Stimulated activated CD8-positive, alpha-beta memory T cell treated with anti-CD3 and anti-CD28 coated beads, Interleukin-7, amount 100 ng/mL, for 24 hours (primary cell): ENCODE measurements around the gene C1QTNF12.

Experiments
- DNase-seq: peaks from one replicate; pipeline ENCODE4 v3.0.0-alpha.2; 2020; ENCODE audit warnings: low read depth

Gene C1QTNF12

DNA sequence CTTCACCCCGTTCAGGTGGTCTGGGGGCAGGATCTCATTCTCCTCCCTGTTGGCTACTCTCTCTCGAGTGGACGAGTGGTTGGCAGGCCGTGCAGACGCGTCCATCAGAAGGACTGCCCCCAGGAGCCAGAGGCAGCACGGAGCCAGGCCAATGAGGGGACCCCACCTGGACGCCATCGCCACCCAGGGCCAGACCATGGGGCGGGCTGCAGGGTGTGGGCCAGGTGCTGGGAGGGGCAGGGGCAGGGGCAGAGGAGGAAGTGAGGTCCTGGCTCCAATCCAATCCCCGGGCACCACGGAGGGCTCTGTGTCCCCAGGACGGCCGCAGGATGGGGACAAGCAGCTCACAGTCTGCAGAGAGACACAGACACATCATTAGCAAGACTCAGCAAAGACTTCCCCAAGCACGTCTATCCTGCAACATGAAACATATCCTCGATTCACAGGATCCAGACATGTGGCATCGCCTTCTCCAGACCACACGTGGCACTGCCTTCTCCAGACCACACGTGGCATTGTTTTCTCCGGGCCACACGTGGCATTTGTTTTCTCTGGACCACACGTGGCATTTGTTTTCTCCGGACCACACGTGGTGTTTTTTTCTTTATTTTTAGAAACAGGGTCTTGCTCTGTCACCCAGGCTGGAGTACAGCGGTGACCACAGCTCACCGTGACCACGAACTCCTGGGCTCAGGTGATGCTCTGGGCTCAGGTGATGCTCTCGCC, 17.8 kb downstream of the C1QTNF12 start:
- no peak for DNase-seq

DNA sequence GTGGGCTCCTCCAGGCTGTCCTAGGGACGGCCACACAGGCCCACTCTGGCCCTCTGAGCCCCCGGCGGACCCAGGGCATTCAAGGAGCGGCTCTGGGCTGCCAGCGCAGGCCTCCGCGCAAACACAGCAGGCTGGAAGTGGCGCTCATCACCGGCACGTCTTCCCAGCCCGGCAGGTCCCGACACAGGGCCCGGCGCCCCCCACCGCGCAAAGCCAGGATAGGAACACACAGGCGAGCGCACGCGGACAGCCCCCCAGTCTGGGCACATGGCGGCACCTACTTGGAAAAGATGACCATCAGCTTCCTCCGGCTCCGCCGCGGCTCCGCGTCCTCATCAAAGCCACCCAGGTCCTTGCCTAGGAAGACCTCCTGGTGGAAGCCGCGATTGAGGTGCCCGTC, 18.3 kb downstream of the C1QTNF12 start:
- no peak for DNase-seq

DNA sequence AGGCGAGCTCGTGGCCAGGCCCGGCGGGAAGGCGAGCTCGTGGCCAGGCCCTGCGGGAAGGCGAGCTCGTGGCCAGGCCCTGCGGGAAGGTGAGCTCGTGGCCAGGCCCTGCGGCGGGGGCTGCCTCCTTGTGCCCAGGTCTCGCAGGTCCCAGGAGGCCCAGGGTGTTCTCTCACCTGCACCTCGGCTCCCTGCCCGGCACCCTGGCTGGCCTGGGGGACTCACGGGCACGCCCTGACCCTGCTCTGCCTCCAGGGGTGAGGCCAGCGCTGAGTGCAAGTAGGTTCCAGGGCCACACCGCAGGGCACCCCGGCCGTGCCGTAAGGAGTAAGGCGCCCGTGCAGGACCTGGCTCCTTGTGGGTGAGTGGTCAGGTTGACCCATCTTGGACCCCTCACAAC, 19.1 kb downstream of the C1QTNF12 start:
- DNase-seq: no peak

DNA sequence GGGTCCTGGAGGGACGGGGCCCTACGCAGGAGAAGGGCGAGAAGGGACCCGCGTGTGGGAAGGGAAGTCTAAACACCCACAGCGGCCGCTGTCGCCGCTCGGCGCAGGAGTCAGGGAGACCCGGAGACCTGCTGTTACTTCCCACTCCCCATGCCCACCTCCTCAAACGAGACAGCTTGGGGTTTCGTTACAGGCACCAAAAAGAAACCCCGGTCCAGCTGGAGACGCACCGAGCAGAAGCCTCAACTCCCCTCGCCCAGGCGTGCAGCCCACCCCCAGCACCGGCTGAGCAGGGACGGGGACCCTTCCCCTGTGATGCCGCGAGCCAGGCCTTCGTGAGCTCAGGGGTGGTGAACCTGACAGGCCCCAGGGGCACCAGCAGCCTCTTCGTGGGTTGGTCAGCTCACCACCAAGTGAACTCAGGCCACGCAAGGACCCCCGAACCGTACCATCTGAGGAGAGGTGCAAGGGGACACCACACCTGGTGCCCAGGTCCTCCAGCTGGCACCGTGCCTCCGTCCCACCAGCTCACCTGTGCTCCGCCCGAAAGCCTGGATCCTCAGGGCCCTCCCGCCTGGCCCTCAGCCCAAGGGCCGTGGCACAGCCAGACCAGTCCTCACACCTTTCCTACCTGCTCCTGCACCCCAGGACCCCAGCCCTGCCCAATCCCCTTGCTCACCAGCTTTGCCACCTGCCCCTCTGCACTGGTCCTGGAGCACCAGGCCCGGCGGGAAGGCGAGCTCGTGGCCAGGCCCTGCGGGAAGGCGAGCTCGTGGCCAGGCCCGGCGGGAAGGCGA, 19.8 kb downstream of the C1QTNF12 start:
- DNase-seq: no peak

DNA sequence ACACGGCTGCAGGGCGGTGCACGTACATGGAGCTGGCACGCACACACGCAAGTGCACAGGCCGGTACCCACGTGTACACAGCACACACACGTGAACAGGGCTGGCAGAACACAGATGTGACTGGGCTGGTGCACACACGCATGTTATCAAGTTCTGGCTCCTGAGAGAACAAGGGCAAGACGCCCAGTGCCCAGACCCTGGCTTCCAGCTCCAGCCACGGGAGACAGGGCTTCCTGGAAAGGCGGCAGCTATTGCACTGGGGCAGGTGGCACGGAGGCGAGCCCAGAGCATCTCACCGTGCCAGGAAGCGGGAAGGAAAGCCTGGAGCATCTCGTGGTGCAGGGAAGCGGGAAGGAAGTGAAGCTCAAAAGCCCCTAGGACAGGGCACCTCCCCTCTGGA, 20.6 kb downstream of the C1QTNF12 start:
- DNase-seq: no peak

DNA sequence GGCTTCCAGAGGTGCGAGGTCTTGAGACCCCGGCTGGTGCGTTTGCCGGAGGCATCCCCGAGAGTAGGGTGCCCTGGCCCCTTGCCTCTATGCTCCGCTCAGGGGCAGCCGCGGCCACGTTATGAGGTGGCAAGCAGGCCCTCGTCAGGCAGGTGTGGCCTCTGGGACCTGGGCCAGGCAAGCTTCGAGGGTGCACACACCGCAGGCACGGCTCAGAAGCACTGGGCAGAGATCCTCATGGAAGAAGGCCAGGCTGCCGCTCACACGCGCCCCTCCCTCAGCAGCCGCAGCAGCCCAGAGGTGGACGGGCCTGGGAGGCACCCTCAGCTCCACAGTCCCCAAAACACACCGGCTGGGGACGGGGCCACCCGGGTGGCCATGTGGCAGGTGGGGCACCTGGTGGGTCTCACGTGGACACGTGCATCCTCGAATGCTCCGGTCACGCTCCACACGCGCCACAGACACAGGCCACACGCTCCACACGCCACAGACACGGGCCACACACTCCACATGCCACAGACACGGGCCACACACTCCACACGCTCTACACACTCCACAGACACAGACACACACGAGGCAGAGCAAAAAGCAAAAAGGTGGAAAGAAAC, 21.2 kb downstream of the C1QTNF12 start:
- DNase-seq: no peak

DNA sequence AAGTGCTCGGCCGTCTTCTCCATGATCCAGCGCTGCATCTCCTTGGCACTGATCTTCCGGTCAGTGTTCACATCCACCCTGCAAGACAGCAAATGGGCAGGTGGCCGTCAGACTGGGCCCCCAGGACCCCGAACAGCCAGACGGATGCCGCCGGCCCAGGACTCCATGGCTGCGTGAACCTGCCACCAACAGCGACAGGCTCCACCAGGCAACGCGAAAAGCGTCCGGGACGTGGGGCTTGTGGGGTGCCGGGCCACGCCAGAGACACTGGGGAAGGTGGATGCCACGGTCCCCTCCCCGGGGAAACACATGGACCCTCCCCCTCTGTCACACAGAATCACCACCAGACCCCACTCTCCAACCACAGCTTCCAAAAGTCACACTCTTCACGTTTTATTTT, 22.6 kb downstream of the C1QTNF12 start:
- DNase-seq: no peak

DNA sequence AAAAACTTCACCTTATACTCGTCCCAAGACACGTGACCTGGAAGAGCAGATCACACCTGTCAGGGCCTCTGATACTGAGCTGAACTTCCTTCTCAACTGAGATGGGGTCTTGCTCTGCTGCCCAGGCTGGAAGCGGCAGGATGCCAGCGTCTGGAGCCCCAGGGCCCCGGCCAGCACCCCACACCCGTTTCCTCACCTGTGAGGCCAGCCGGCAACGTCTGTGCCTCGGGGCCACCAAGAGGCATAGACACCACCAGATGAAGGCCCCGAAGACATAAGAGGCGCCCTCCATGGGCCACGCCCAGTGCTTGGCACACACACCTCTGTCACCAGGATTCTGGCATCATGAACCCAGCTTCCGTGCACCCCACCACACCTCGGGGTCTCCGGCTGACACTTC, 23.2 kb downstream of the C1QTNF12 start:
- DNase-seq: no peak

DNA sequence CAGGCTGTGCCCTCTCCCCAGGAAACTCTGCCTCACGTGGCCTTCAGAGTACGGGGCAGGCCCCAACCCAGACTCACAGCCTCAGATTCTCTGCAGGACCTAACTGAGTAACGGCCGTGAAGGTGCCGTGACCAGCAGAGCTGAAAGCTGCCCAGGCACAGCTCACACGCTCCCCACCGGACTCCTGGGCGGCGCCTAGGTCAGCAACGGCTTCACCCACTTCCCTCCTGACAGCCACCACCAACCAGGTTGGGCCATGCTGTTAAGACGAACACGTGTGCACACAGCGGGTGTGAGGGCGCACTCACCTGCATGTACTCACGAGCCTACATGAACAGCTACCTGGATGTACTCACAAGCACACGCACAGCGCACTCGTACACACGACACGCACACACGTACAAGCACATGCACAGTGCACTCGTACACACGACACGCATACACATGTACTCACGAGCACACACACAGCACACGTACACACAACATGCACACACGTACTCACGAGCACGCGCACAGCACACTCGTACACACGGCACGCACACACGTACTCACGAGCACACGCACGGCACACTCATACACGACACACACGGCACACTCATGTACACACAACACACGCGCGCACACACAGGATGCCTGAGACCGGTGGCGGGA, 23.8 kb downstream of the C1QTNF12 start:
- DNase-seq: no peak

DNA sequence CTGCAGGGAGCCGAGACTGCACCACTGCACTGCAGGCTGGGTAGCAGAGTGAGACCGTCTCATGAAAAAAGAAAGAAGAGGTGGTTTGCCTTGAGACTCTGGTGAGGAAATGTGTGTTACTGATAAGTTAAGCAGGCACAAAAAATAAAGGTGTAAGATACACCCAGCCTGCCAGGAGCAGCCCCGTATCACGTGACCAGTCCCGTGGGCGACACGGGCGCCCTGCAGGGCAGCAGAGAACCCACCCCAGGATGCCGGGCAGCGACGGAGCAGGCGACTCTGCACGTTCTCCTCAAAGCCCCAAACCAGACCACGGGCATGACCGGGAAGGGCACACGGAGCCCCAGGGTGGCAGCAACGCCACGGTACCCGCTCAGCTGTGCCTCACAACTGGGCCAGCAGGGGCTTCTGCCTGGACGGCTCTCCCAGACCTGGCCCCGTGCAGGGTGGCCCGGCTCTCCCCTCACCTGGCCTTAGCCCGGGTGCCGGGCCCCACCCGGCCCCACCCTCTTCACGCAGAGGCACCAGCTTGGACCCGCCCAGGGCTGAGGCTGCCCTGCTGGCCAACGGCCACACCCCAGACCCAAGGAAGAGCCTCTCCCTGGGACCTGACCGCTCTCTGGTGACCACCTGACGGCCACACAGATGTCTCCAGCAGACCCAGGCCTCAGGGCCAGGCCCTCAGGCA, 24.5 kb downstream of the C1QTNF12 start:
- no peak for DNase-seq

DNA sequence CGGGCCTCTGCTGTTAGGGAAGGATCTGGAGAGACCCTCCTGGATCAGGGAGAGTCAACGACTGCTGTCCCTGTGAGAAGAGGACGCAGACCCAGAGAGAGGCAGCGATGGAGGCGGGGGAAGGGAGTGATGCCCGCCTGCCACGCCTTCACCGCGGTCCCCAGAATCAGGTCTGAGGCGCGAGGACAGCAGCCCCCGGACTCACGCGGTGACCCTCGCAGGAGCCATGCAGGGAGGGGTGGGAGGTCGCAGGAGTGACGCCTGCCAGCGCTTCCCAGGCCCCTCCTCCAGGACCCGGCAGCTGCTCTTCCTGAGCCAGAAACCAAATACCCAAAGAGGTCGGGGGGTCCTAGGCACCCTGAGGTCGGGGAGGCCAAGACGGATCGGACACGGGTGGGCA, 26.3 kb downstream of the C1QTNF12 start:
- no peak for DNase-seq

DNA sequence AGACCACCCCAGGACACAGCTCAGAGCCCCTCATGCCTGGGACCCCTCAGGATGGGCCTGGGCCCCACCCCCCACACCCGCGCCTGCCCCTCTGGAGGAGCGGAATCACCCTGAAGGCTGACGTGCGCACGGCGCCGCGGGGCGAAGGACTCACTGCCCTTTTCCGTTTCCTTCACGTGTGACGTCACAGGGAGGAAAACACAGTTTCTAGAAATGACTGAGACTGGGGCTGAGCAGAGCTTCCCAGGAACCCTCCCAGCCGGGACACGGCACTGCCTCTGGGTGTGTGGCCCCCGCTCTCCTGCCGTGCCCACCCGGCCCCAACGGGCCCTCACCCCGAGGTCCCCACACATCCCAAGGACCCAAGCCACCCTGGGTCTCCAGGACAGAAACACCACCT, 27.2 kb downstream of the C1QTNF12 start:
- DNase-seq: no peak

DNA sequence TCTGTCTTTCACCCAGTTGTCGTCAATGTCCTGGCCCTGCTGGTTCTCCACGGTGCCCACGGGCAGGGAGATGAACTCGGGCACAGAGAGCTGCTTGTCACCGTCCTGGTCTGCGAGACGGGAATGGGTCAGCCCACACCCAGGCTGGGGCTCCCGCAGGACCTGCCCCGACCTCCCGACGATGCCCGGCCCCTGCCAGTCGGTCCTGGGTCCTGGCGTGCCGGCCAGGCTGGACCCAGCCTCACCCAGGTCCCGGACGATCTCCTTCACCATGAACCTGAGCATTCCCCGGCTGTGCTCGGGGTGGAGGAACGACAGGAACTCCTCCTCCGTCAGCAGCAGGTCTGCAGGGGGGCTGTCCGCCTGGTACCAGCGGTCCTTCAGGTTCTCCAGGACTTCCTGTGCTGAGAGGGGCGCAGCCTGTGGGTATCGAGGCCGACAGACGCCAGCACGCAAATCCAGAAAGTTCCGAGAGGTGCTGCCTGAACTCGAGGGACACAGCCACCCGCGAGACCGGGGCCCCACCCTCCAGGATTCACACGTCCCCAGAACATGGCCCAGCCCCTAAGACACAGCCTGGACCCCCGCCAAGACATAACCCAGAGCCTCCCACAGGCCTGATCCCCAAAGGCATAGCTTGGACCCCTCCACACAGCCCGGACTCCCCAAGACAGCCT, 27.9 kb downstream of the C1QTNF12 start:
- no peak for DNase-seq

DNA sequence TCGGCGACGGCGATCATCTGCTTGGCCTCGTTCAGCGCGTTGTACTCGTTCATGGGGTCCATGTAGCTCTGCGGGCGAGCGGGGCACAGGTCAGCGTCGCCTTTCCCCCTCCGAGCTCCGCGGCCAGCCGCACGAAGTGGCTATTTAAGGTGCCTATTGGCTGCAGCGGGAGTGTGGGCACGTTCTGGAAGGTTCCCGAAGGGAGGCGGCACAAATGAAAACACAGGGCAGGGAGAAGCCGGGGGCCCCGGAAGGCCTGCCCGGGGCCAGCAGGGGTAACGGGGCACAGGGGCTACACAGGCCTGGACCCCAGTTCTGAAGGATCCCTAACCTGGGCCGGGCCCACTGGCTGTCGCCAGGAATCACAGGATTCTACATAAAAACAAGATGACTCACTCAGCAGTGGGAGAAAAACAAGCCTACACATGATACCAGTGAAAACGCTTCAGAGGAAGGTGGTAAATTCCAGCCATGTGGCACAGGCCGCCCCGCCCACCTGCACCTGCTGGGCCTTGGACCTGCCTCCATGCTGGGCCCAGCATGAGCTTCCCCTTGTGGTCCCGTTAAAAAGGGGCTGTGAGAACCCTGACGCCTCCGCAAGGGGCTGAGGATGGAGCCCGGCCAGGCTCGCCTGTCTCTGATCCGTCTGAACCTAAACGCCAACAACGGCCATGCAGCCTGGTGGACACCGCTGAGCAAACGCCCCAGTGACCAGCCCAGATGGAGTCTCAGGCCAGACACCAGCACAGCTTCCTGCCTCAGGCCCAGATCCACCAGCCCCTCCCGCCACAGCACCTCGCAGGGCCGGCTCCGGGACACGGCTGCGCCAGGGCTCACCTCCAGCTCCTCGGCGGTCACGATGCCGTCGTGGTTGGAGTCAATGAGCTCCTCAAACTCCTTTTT, 28.6 kb downstream of the C1QTNF12 start:
- no peak for DNase-seq

DNA sequence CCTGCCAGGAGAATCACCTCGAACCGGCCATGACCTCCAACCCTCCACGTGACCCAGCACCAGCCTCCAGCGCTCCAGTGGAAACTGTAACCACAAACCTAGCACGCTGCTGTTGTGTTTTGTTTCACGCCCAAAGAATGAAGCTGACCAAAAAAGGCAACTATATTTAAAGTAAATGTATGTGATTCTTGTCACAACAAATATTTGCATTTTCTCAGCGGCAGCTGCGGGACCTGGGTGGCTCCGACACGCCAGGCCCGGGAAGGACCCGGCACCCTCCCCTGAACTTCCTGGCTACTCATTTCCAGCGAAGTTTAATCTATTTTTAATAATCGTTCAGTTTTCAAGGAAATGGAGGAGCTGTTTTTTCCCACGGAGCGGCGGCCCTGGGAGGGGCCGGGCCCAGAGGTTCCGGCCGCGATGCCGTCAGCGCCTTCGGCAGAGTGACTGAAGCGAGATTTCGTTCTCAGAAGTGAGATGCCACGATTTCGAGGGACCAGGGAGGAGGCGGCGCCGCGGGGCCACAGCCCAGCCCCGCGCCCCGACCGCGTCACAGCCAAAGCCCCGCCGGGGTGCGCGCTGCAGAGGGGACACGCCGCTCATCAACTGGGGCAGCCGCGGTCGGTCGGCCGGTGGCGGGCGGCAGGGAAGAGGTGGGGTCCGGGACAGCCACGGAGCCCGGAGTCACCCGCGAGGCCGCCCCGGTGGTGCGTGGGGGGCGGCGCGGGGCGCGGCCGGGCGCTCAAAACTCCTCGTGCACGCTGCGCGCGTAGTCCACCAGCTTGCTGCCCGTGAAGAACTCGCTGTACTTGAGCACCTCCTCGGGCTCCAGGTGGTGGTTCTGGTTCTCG, 29.5 kb downstream of the C1QTNF12 start:
- no peak for DNase-seq

DNA sequence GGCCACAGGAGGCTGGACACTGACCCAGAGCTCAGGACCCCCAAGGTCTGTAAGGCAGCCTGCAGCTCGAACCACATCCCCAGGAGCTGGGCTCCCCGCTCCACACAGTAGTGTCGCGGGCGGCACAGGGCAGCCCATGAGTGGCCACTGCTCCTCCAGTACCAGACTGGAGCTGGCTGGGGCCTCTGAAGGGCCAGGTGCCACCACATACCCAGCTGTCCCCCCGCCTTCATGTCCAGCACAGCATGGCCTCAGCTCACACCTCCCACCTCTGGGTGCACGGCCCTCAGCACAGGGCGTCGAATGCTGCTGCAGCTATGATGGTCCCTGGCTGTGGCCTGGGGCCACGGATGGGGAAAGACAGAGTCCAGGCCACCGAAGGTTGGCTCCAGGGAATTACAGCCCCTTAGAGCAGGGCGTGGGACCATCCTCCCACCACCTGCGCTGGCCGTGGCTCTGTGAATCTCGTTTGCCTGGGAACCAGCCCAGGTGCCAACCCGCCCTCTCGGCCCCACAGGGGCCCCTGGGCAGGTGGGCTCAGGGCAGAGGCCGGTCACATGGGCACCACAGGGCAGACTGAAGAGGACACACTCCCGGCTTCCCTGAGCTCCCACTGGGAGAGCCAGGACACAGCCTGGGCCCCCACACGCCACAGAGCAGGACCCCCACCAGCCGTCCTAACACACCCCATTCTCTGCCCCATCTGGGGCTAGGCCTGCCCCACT, 30.5 kb downstream of the C1QTNF12 start:
- DNase-seq: no peak

DNA sequence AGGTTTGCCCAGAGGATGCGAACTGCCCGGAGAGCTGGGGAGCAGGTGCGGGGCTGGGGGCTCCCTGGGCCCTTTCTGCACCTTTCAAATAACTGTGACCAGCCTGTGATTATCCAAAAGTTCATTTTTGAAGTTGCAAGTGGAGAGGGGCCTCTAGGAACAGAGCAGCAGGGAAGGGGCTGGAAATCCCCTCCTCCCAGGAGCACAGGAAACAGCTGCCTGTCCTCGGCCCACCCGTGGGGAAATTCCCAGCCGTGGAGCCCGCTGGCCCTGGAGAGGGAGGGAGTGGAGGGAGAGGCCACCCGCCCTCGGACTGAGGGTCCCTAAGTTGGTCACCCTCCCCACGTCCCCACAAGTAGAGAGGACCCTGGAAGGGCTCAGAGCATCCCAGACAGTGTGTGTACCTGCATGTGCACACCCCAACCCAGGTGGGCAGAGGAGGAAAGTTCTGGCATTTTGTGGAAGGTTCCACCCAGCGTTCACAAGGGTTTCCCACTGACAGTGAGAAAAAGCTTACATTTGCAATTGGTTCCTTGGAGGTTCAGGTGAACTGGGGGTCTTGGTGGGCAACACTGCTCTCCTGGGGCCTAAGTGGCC, 31.3 kb downstream of the C1QTNF12 start:
- DNase-seq: no peak
